Stimulated activated CD8-positive, alpha-beta memory T cell treated with anti-CD3 and anti-CD28 coated beads, Interleukin-7, amount 100 ng/mL, for 48 hours (primary cell): Measurements from ENCODE around the gene ABLIM3.

Experiments
- DNase-seq, 2 donors: peaks; one replicate each; pipeline ENCODE4 v3.0.0-alpha.2; 2020; ENCODE audit warnings: low read depth in 1 of 2; ENCODE audit errors: extremely low read depth in 1 of 2

Gene ABLIM3

GRCh38 chr5:149141224-149141956 is at the start of gene ABLIM3:
Gene ABLIM3 (plus strand): TSS chr5:149141493. CDS start chr5:149142096, 603 bp downstream.
- peak; percentile 22 to 45 for DNase-seq

GRCh38 chr5:149093625-149094024 is 47.7 kb upstream of the ABLIM3 start:
- DNase-seq: no peak

GRCh38 chr5:149094996-149095395 is 46.3 kb upstream of the ABLIM3 start:
- DNase-seq: no peak

- no peak for DNase-seq
Measured at GRCh38 chr5:149099920-149100319, 41.4 kb upstream of the ABLIM3 start.

- no peak for DNase-seq
Measured at GRCh38 chr5:149100331-149100730, 41.0 kb upstream of the ABLIM3 start.

- DNase-seq: no peak
Measured at GRCh38 chr5:149108651-149109280, 32.5 kb upstream of the ABLIM3 start.

- DNase-seq: no peak
Measured at GRCh38 chr5:149110406-149110805, 30.9 kb upstream of the ABLIM3 start.

- no peak for DNase-seq
Measured at GRCh38 chr5:149113669-149114068, 27.6 kb upstream of the ABLIM3 start.

GRCh38 chr5:149114403-149115312 is 26.6 kb upstream of the ABLIM3 start:
- peak in 1 of 2 donors; percentile 15 for DNase-seq

GRCh38 chr5:149117970-149118369 is 23.3 kb upstream of the ABLIM3 start:
- DNase-seq: no peak

- no peak for DNase-seq
Measured at GRCh38 chr5:149118463-149118862, 22.8 kb upstream of the ABLIM3 start.

- DNase-seq: no peak
Measured at GRCh38 chr5:149121145-149121544, 20.1 kb upstream of the ABLIM3 start.

- no peak for DNase-seq
Measured at GRCh38 chr5:149123211-149123610, 18.1 kb upstream of the ABLIM3 start.

GRCh38 chr5:149125386-149125891 is 15.9 kb upstream of the ABLIM3 start:
- DNase-seq: no peak

GRCh38 chr5:149126906-149127305 is 14.4 kb upstream of the ABLIM3 start:
- DNase-seq: no peak

GRCh38 chr5:149127394-149127955 is 13.8 kb upstream of the ABLIM3 start:
- DNase-seq: no peak

- peak in 1 of 2 donors; percentile 5 for DNase-seq
Measured at GRCh38 chr5:149128023-149128875, 13.0 kb upstream of the ABLIM3 start.

- DNase-seq: no peak
Measured at GRCh38 chr5:149129181-149129580, 12.1 kb upstream of the ABLIM3 start.

GRCh38 chr5:149130121-149130914 is 11.0 kb upstream of the ABLIM3 start:
- DNase-seq: no peak
